Neutrophil (primary cell): Measurements from ENCODE around the gene APOA5.
A peak's percentile ranks its signal among the peaks of the same experiment; 100 is the strongest.

Experiments used
- H3K27ac ChIP-seq: fragments of 200-600 bp; sonication (generic); 2 replicates; pipeline ENCODE4 v1.5.1; 2016; ENCODE audit warnings: mild to moderate bottlenecking, moderate library complexity
- H3K27me3 ChIP-seq: fragments of 200-600 bp; sonication (generic); 2 replicates; pipeline ENCODE4 v1.6.0; 2016; ENCODE audit warnings: mild to moderate bottlenecking
- H3K36me3 ChIP-seq: fragments of 200-600 bp; sonication (generic); 2 replicates; pipeline ENCODE4 v1.5.1; 2017
- H3K4me1 ChIP-seq, 2 experiments: fragments of 200-600 bp in 1 of 2; sonication (generic) in 1 of 2; 1 replicate in 1 of 2; 2 replicates in 1 of 2; pipeline versions ENCODE4 v1.5.1 to v1.6.1; 2013 to 2016; ENCODE audit warnings: low read depth in 1 of 2, low read length in 1 of 2, mild to moderate bottlenecking in 1 of 2, moderate library complexity in 1 of 2; ENCODE audit not compliant: control insufficient read depth in 1 of 2, insufficient read depth in 1 of 2
- H3K4me3 ChIP-seq, 2 experiments: fragments of 200-600 bp in 1 of 2; sonication (generic) in 1 of 2; 1 replicate in 1 of 2; 2 replicates in 1 of 2; pipeline ENCODE4 v1.5.1; 2013 to 2016; ENCODE audit warnings: low read depth in 1 of 2, low read length in 1 of 2, mild to moderate bottlenecking in 1 of 2, moderate library complexity in 1 of 2
- H3K9me3 ChIP-seq: fragments of 200-600 bp; sonication (generic); 2 replicates; pipeline ENCODE4 v1.5.1; 2016
- CTCF ChIP-seq: fragments of 200-600 bp; sonication (generic); IDR thresholded peaks from 2 replicates; pipeline ENCODE4 v1.5.1; 2016; ENCODE audit warnings: antibody characterized with exemption

Gene APOA5

GRCh38 chr11:116791813-116792143, at the start of gene APOA5:
APOA5 (minus strand) TSS chr11:116791879; CDS start chr11:116791860, 19 bp downstream.
- Histone ChIP-seq H3K9me3 (no peaks in the 10 kb centered on the region), H3K36me3 (no peaks in the 10 kb centered on the region), H3K27ac (no peak within 1 kb of the TSS), H3K4me1 (peaks cover 22% of the 10 kb centered on the region in 2 experiments), H3K4me3 (peak within 1 kb of the TSS in 1 of 2 experiments; percentile 14), H3K27me3 (no peaks in the 10 kb centered on the region)
- TF ChIP-seq CTCF = no peak

GRCh38 chr11:116840746-116841296, 49.1 kb upstream of the APOA5 start:
- Histone ChIP-seq H3K4me1 (peaks cover 4% of the 10 kb centered on the region in 2 experiments), H3K36me3 (peaks cover 30% of the 10 kb centered on the region), H3K27ac (no peak overlapping the region), H3K4me3 (no peak overlapping the region), H3K27me3 (peaks cover 6% of the 10 kb centered on the region), H3K9me3 (no peaks in the 10 kb centered on the region)
- no peak for TF ChIP-seq CTCF

GRCh38 chr11:116840224-116840745, 48.6 kb upstream of the APOA5 start:
- peaks cover 9% of the 10 kb centered on the region in 2 experiments for H3K4me1 ChIP-seq
- H3K4me3 ChIP-seq = no peak overlapping the region
- H3K9me3 ChIP-seq = no peaks in the 10 kb centered on the region
- no peak overlapping the region for H3K27ac ChIP-seq
- no peak for TF ChIP-seq CTCF
- H3K27me3 ChIP-seq = peaks cover 11% of the 10 kb centered on the region
- peaks cover 25% of the 10 kb centered on the region for H3K36me3 ChIP-seq

GRCh38 chr11:116838321-116839084, 46.8 kb upstream of the APOA5 start:
- Histone ChIP-seq H3K4me3 (no peak overlapping the region), H3K9me3 (no peaks in the 10 kb centered on the region), H3K4me1 (peaks cover 15% of the 10 kb centered on the region in 2 experiments), H3K36me3 (peaks cover 9% of the 10 kb centered on the region), H3K27me3 (peaks cover 19% of the 10 kb centered on the region), H3K27ac (no peak overlapping the region)
- no peak for TF ChIP-seq CTCF

GRCh38 chr11:116837231-116838091, 45.8 kb upstream of the APOA5 start, which contains the start of gene APOA1:
APOA1 (minus strand) TSS chr11:116837622; CDS start chr11:116837387, 235 bp downstream.
- Histone ChIP-seq H3K27me3 (peaks cover 19% of the 10 kb centered on the region), H3K4me3 (no peak within 1 kb of the TSS), H3K36me3 (no peaks in the 10 kb centered on the region), H3K9me3 (no peaks in the 10 kb centered on the region), H3K4me1 (peaks cover 15% of the 10 kb centered on the region in 2 experiments), H3K27ac (no peak within 1 kb of the TSS)
- no peak for TF ChIP-seq CTCF
